ENCODE data around the gene DGCR6.
"Not testable (repeated sequence)": the region's sequence is repeated elsewhere in the genome, so short reads cannot be mapped to it uniquely, and the experiment has no call there.

DGCR6 gene

GRCh38 chr22:18905540-18906409 lies at the start of gene DGCR6:
Gene DGCR6, plus strand, starts transcription at chr22:18906320. Its CDS starts 55 bp downstream, at chr22:18906375.
- no peak for DNase-seq

GRCh38 chr22:18859314-18859713 lies 46.8 kb upstream of the DGCR6 start:
- peak; percentile 0 for DNase-seq

- DNase-seq = not testable (repeated sequence)
Measured at GRCh38 chr22:18881260-18881659, 24.9 kb upstream of the DGCR6 start.

- DNase-seq = peak; percentile 1
Measured at GRCh38 chr22:18884465-18884864, 21.7 kb upstream of the DGCR6 start.

GRCh38 chr22:18888115-18888514 lies 18.0 kb upstream of the DGCR6 start:
- no peak for DNase-seq

- not testable (repeated sequence) for DNase-seq
Measured at GRCh38 chr22:18890510-18891192, 15.5 kb upstream of the DGCR6 start.

GRCh38 chr22:18893775-18894174 lies 12.3 kb upstream of the DGCR6 start:
- DNase-seq = not testable (repeated sequence)

- DNase-seq = not testable (repeated sequence)
Measured at GRCh38 chr22:18896037-18896657, 10.0 kb upstream of the DGCR6 start.

- DNase-seq = not testable (repeated sequence)
Measured at GRCh38 chr22:18906410-18906745, 258 bp downstream of the DGCR6 start.

GRCh38 chr22:18906896-18907295 lies 776 bp downstream of the DGCR6 start:
- no peak for DNase-seq

GRCh38 chr22:18909556-18909955 lies 3.4 kb downstream of the DGCR6 start:
- DNase-seq = no peak

GRCh38 chr22:18911535-18911934 lies 5.4 kb downstream of the DGCR6 start:
- not testable (repeated sequence) for DNase-seq

- not testable (repeated sequence) for DNase-seq
Measured at GRCh38 chr22:18912264-18912946, 6.3 kb downstream of the DGCR6 start.

GRCh38 chr22:18914558-18914957 lies 8.4 kb downstream of the DGCR6 start:
- DNase-seq = not testable (repeated sequence)

- not testable (repeated sequence) for DNase-seq
Measured at GRCh38 chr22:18915550-18915949, 9.4 kb downstream of the DGCR6 start.

GRCh38 chr22:18917818-18918217 lies 11.7 kb downstream of the DGCR6 start:
- peak; percentile 1 for DNase-seq

GRCh38 chr22:18920257-18920902 lies 14.3 kb downstream of the DGCR6 start:
- not testable (repeated sequence) for DNase-seq

- no peak for DNase-seq
Measured at GRCh38 chr22:18925368-18926064, 19.4 kb downstream of the DGCR6 start.

GRCh38 chr22:18927020-18927419 lies 20.9 kb downstream of the DGCR6 start:
- DNase-seq = no peak

GRCh38 chr22:18927573-18927972 lies 21.5 kb downstream of the DGCR6 start:
- DNase-seq = no peak

- DNase-seq = no peak
Measured at GRCh38 chr22:18929459-18929858, 23.3 kb downstream of the DGCR6 start.

All from retina (tissue), 1 donor.